HepG2 (cell line): ENCODE measurements around the gene IGFLR1. TPM values are rescaled to one million over a fixed set of nuclear protein-coding genes. Genes with fewer than 3 reads are reported as not detected.

ENCODE experiments used
- ATAC-seq: fragments of 200-7000 bp; cut with Tn5 transposase; 3 replicates; pipeline ENCODE4 v1.9.1; 2020; ENCODE audit warnings: mild to moderate bottlenecking, moderate library complexity
- BruUV-seq: library from RNA; stranded (reverse); fragments of 400-500 nt; replicated peaks from 2 replicates; lab custom pipeline; 2021; lab: Mats Ljungman, UMichigan
- CTCF ChIA-PET: fragments of 300-600 bp; formaldehyde crosslinking; extraction: SDS; loops from one replicate; lab custom pipeline; 2021; ENCODE audit warnings: low total read pairs, inconsistent platforms, low intra/inter-chr PET ratio; lab: Yijun Ruan, JAX
- POLR2A ChIA-PET: fragments of 350-600 bp; sonication (Branson Sonifier 250); formaldehyde crosslinking; loops from one replicate; lab custom pipeline; 2020; ENCODE audit warnings: antibody characterized with exemption, inconsistent platforms; lab: Yijun Ruan, JAX
- DNase-seq: peaks from one replicate; pipeline ENCODE4 v3.0.0-alpha.2; 2015; ENCODE audit warnings: low spot score
- FAIRE-seq: peaks from 3 replicates; lab custom pipeline; 2011; peaks lifted over from hg19 to GRCh38; lab: Jason Lieb, UNC
- H2AFZ ChIP-seq: one replicate; pipeline ENCODE4 v1.6.1; 2011; ENCODE audit warnings: low read length, inconsistent platforms
- H3K27ac ChIP-seq: fragments of 300-600 bp; 3 replicates; pipeline ENCODE4 v1.8.0; 2011; ENCODE audit warnings: mixed run types, mild to moderate bottlenecking, mixed read lengths, low read length, inconsistent platforms; ENCODE audit not compliant: insufficient read depth; ENCODE audit errors: extremely low read length
- H3K27me3 ChIP-seq, 2 experiments: fragments of 200-600 bp in 1 of 2; 2 replicates in 1 of 2; 3 replicates in 1 of 2; pipeline versions ENCODE4 v1.6.0 to v1.8.0; 2011; ENCODE audit warnings: low read length in 2 of 2, mild to moderate bottlenecking in 2 of 2, moderate library complexity in 2 of 2, inconsistent platforms in 1 of 2; ENCODE audit not compliant: insufficient read depth in 2 of 2, control insufficient read depth in 1 of 2
- H3K36me3 ChIP-seq, 2 experiments: fragments of 200-600 bp in 1 of 2; replicated peaks in 1 of 2; 2 replicates in 1 of 2; 3 replicates in 1 of 2; pipeline versions ENCODE4 v1.5.1 to v1.8.0; 2011; ENCODE audit warnings: low read length in 2 of 2, inconsistent platforms in 1 of 2; ENCODE audit not compliant: insufficient read depth in 2 of 2, control insufficient read depth in 1 of 2
- H3K4me1 ChIP-seq: 2 replicates; pipeline ENCODE4 v1.5.1; 2012; ENCODE audit warnings: low read length, inconsistent platforms; ENCODE audit not compliant: insufficient read depth
- H3K4me2 ChIP-seq: 2 replicates; pipeline ENCODE4 v1.6.0; 2011; ENCODE audit warnings: low read depth, low read length, inconsistent platforms
- H3K4me3 ChIP-seq, 3 experiments: fragments of 200-600 bp in 1 of 3; sonication (generic), shearing (Covaris generic) in 1 of 3; replicated peaks in 1 of 3; 2 replicates each; pipeline ENCODE4 v1.5.1; 2011 to 2016; ENCODE audit warnings: low read length in 3 of 3, inconsistent platforms in 2 of 3, low read depth in 2 of 3, mild to moderate bottlenecking in 2 of 3, control low read depth in 1 of 3, mixed read lengths in 1 of 3; ENCODE audit not compliant: insufficient read depth in 1 of 3
- H3K79me2 ChIP-seq: one replicate; pipeline ENCODE4 v1.6.1; 2011; ENCODE audit warnings: low read length, inconsistent platforms; ENCODE audit not compliant: insufficient read depth
- H3K9ac ChIP-seq: 2 replicates; pipeline ENCODE4 v1.6.0; 2011; ENCODE audit warnings: mild to moderate bottlenecking, low read depth, low read length, inconsistent platforms; ENCODE audit not compliant: insufficient read depth
- H3K9me3 ChIP-seq: 2 replicates; pipeline ENCODE4 v1.5.1; 2012; ENCODE audit warnings: mild to moderate bottlenecking, low read length
- H4K20me1 ChIP-seq: 2 replicates; pipeline ENCODE4 v1.6.0; 2011; ENCODE audit warnings: inconsistent platforms, mild to moderate bottlenecking, low read length, moderate library complexity; ENCODE audit not compliant: insufficient read depth
- AGO1 ChIP-seq: fragments of 200-400 bp; formaldehyde crosslinking; IDR thresholded peaks from 2 replicates; pipeline ENCODE4 v1.6.1; 2017; ENCODE audit warnings: mild to moderate bottlenecking, low read depth, low read length, moderate library complexity; ENCODE audit not compliant: poor library complexity, severe bottlenecking
- AGO2 ChIP-seq: fragments of 200-400 bp; formaldehyde crosslinking; optimal IDR thresholded peaks from 2 replicates; pipeline ENCODE3; 2017; ENCODE audit warnings: mild to moderate bottlenecking, low read depth, low read length, moderate library complexity
- BRD4 ChIP-seq: sonication (generic); formaldehyde crosslinking; IDR thresholded peaks from 2 replicates; pipeline ENCODE4 v1.4.0; 2020; ENCODE audit warnings: missing genetic modification reagents
- CHCHD3 ChIP-seq: sonication (generic); formaldehyde crosslinking; IDR thresholded peaks from 2 replicates; pipeline ENCODE4 v1.8.0; 2022; ENCODE audit warnings: mild to moderate bottlenecking, missing genetic modification reagents, moderate library complexity
- HNRNPK ChIP-seq: fragments of 200-400 bp; formaldehyde crosslinking; IDR thresholded peaks from 2 replicates; pipeline ENCODE4 v1.6.1; 2018; ENCODE audit warnings: low read length, low read depth, moderate library complexity, mild to moderate bottlenecking; ENCODE audit not compliant: poor library complexity, severe bottlenecking
- KLF16 ChIP-seq, 2 experiments: sonication (generic) in 1 of 2; formaldehyde crosslinking in 1 of 2; IDR thresholded peaks; 2 replicates each; pipeline versions ENCODE4 v1.6.1 to v1.8.0; 2016 to 2023; ENCODE audit warnings: missing genetic modification reagents in 2 of 2, missing compliant biosample characterization in 1 of 2
- MED13 ChIP-seq: sonication (generic); formaldehyde crosslinking; IDR thresholded peaks from 2 replicates; pipeline ENCODE4 v1.5.0; 2020; ENCODE audit warnings: missing genetic modification reagents
- PAF1 ChIP-seq: IDR thresholded peaks from 2 replicates; pipeline ENCODE4 v1.6.1; 2016; ENCODE audit warnings: missing genetic modification reagents, missing compliant biosample characterization
- PHF8 ChIP-seq: sonication (generic); formaldehyde crosslinking; IDR thresholded peaks from 2 replicates; pipeline ENCODE4 v1.5.0; 2020; ENCODE audit warnings: missing genetic modification reagents
- POLR2G ChIP-seq: fragments of 200-400 bp; formaldehyde crosslinking; IDR thresholded peaks from 2 replicates; pipeline ENCODE4 v1.6.1; 2018; ENCODE audit warnings: mild to moderate bottlenecking, low read depth, low read length, moderate library complexity
- RBFOX2 ChIP-seq: fragments of 200-400 bp; formaldehyde crosslinking; IDR thresholded peaks from 2 replicates; pipeline ENCODE4 v1.6.1; 2017; ENCODE audit warnings: low read depth, mild to moderate bottlenecking, low read length
- ZFP41 ChIP-seq: sonication (generic); formaldehyde crosslinking; IDR thresholded peaks from 2 replicates; pipeline ENCODE4 v1.4.0; 2020; ENCODE audit warnings: mild to moderate bottlenecking, missing genetic modification reagents, borderline replicate concordance
- ZMYM3 ChIP-seq: sonication (generic); formaldehyde crosslinking; IDR thresholded peaks from 2 replicates; pipeline ENCODE4 v1.5.1; 2020; ENCODE audit warnings: mild to moderate bottlenecking, missing genetic modification reagents
- ZNF350 ChIP-seq: sonication (generic); formaldehyde crosslinking; IDR thresholded peaks from 2 replicates; pipeline ENCODE4 v1.4.0; 2020; ENCODE audit warnings: mild to moderate bottlenecking, low read depth, missing genetic modification reagents, borderline replicate concordance
- WGBS: methylation state at CpG from one replicate; pipeline ENCODE4 v1.1.6; 2017; ENCODE audit warnings: low lambda C conversion rate; 5-methylcytosine and 5-hydroxymethylcytosine counted together
- in situ Hi-C: cut with HindIII; loops from 2 replicates; pipeline ENCODE4 v1.10.0; 2017; ENCODE audit warnings: low pct_unique_long_range_greater_than_20kb; ENCODE audit not compliant: extremely low pct_ligation_motif_present
- intact Hi-C: fragments of 100-400 bp; cut with micrococcal nuclease; formaldehyde crosslinking; loops from one replicate; pipeline ENCODE4 v1.10.0; 2022; ENCODE audit not compliant: unreplicated experiment
- polyA plus RNA-seq, 8 experiments: library from polyadenylated mRNA; depleted of rRNA in 3 of 8; stranded (reverse) in 7 of 8; unstranded in 1 of 8; fragments of >200 nt; fragmentation: Illumina TruSeq in 4 of 8; extraction: Trizol in 4 of 8; gene quantifications; 2 replicates each; pipeline versions ENCODE4 v1.2.1 to v1.2.3, GENCODE V29; 2011 to 2016; ENCODE audit warnings: low read depth in 4 of 8, missing spikeins in 1 of 8, mixed read lengths in 1 of 8; ENCODE audit not compliant: insufficient read depth in 1 of 8
- total RNA-seq, 5 experiments: library from RNA; depleted of rRNA; stranded (reverse); fragments of >200 nt; fragmentation: Illumina TruSeq; extraction: Trizol; gene quantifications; 2 replicates each; pipeline ENCODE4 v1.2.3, GENCODE V29; 2016; ENCODE audit warnings: low read depth in 1 of 5
- TF ChIP-seq, protein P1 (sequence below): sonication (generic); formaldehyde crosslinking; IDR thresholded peaks from 2 replicates; pipeline ENCODE4 v1.4.0; 2020; ENCODE audit warnings: missing genetic modification reagents
- TF ChIP-seq, protein P2 (sequence below): sonication (generic); formaldehyde crosslinking; IDR thresholded peaks from 2 replicates; pipeline ENCODE4 v1.4.0; 2020; ENCODE audit warnings: missing genetic modification reagents
- TF ChIP-seq, protein P3 (sequence below): sonication (generic); formaldehyde crosslinking; IDR thresholded peaks from 2 replicates; pipeline ENCODE4 v1.8.1; 2022; ENCODE audit warnings: low read depth, mild to moderate bottlenecking, missing genetic modification reagents

Gene IGFLR1
- total and polyA plus RNA-seq, 2 of the 13 experiments (the other 11 are each of a cell fraction or from before 2014, with no cell fraction given), result 5.4 to 8.9 TPM

GRCh38 chr19:35740108-35740422 lies 2.2 kb downstream of the IGFLR1 start (continued):
- TF ChIP-seq, protein P1, sequence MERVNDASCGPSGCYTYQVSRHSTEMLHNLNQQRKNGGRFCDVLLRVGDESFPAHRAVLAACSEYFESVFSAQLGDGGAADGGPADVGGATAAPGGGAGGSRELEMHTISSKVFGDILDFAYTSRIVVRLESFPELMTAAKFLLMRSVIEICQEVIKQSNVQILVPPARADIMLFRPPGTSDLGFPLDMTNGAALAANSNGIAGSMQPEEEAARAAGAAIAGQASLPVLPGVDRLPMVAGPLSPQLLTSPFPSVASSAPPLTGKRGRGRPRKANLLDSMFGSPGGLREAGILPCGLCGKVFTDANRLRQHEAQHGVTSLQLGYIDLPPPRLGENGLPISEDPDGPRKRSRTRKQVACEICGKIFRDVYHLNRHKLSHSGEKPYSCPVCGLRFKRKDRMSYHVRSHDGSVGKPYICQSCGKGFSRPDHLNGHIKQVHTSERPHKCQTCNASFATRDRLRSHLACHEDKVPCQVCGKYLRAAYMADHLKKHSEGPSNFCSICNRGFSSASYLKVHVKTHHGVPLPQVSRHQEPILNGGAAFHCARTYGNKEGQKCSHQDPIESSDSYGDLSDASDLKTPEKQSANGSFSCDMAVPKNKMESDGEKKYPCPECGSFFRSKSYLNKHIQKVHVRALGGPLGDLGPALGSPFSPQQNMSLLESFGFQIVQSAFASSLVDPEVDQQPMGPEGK (CRISPR knock-in tag), result peak; percentile 73; the same call in 1 of the 2 replicates
- TF ChIP-seq MED13 (CRISPR knock-in tag) (no peak), PHF8 (CRISPR knock-in tag) (no peak), CHCHD3 (CRISPR knock-in tag) (no peak), HNRNPK (peak; percentile 31), BRD4 (CRISPR knock-in tag) (peak; percentile 53; the same call in 1 of the 2 replicates)
- TF ChIP-seq, protein P2, sequence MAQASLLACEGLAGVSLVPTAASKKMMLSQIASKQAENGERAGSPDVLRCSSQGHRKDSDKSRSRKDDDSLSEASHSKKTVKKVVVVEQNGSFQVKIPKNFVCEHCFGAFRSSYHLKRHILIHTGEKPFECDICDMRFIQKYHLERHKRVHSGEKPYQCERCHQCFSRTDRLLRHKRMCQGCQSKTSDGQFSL (CRISPR knock-in tag), result no peak

DNA sequence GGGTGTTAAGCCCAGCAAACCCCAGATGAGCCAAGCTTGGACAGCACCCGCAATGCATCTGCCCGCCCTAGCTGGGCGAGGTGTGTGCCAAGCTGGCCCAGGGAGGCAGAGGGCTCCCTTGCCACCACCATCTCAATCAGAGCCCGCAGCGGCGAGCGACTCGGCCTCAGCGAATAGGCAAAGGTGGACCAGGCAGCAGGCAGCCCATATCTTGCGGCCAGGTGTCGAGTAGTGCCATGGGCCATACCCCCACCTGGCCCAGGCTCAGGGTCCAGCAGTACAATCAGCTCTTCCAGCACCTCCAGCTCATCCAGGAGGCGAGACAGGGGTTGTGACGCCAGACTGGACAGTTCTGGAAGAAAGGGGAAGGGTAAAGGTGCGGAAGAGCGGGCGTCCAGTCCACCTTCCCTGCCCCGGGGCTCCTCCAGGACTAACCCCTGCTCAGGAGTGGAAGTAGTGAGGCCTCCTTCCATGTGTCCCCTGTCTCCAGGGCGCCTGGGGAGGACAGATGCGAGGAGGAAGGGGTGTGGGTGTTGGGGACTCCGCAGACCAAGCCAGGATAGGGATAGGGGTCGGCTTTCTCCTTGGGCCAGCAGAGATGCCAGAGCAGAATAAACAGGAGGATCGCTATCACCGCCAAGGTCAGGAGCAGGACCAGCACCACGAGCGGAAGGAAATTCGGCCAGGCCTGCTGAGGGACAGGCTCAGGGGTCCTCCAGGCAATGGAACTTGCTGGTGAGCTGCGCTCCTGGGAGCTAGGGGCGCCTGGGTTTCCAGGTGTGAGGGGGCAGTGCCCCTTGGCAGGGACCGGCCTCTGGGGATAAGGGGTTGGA lies 2.8 kb downstream of the IGFLR1 start:
- no peaks in the 10 kb centered on the region for H4K20me1 ChIP-seq
- POLR2A ChIA-PET, result interaction anchor here (1.0 to 4.6 kb wide), 15 partner anchors 9 to 192 kb away, joined by 3 to 69 read pairs (median 7); partner anchors contain the start of genes HSPB6, LIN37 and PROSER3
- FAIRE-seq (no peak), ATAC-seq (no peak), DNase-seq (no peak)
- no peaks in the 10 kb centered on the region for H3K79me2 ChIP-seq
- H2AFZ ChIP-seq, result no peak overlapping the region
- no peaks in the 10 kb centered on the region for H3K27me3 ChIP-seq
- BruUV-seq, result no TSS peak
- 88% methylated on average over 24 of the region's 29 CpGs for WGBS
- H3K9ac ChIP-seq, result peak overlapping the region; percentile 70
- intact Hi-C loops, result loop anchor here (2.0 to 10.0 kb wide), 2 partner anchors 21 to 45 kb away; partner anchors contain the start of gene KMT2B
- H3K9me3 ChIP-seq, result no peaks in the 10 kb centered on the region
- in situ Hi-C loops, result no loop called here
- CTCF ChIA-PET, result interaction anchor here (1.4 kb wide), 1 partner anchor 46 kb away, joined by 3 read pairs; no protein-coding TSS in a partner anchor
- peaks cover 14 to 43% of the 10 kb centered on the region in 2 experiments; a peak in 4 of 5 replicates for H3K36me3 ChIP-seq
- H3K27ac ChIP-seq, result peak overlapping the region; percentile 89
- H3K4me2 ChIP-seq, result peak overlapping the region; percentile 84
- peaks cover 27% of the 10 kb centered on the region for H3K4me1 ChIP-seq
- peak overlapping the region; percentile 65 to 84 (median 80) for H3K4me3 ChIP-seq
- TF ChIP-seq ZFP41 (CRISPR knock-in tag) (no peak), KLF16 (CRISPR knock-in tag; IDR thresholded peaks at IDR 0.05) (no peak), RBFOX2 (peak; percentile 58; the same call in 1 of the 2 replicates), ZMYM3 (CRISPR knock-in tag) (no peak), AGO2 (peak; percentile 95), POLR2G (peak; percentile 49), PAF1 (CRISPR knock-in tag) (0 out of 2 replicates have a peak, but pooled peaks have one; percentile 30), ZNF350 (CRISPR knock-in tag) (0 out of 2 replicates have a peak, but pooled peaks have one; percentile 11), AGO1 (peak; percentile 8)
- TF ChIP-seq, protein P3, sequence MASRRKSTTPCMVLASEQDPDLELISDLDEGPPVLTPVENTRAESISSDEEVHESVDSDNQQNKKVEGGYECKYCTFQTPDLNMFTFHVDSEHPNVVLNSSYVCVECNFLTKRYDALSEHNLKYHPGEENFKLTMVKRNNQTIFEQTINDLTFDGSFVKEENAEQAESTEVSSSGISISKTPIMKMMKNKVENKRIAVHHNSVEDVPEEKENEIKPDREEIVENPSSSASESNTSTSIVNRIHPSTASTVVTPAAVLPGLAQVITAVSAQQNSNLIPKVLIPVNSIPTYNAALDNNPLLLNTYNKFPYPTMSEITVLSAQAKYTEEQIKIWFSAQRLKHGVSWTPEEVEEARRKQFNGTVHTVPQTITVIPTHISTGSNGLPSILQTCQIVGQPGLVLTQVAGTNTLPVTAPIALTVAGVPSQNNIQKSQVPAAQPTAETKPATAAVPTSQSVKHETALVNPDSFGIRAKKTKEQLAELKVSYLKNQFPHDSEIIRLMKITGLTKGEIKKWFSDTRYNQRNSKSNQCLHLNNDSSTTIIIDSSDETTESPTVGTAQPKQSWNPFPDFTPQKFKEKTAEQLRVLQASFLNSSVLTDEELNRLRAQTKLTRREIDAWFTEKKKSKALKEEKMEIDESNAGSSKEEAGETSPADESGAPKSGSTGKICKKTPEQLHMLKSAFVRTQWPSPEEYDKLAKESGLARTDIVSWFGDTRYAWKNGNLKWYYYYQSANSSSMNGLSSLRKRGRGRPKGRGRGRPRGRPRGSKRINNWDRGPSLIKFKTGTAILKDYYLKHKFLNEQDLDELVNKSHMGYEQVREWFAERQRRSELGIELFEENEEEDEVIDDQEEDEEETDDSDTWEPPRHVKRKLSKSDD (CRISPR knock-in tag), result no peak
